Suprapubic skin (tissue), 4 donors: Measurements from ENCODE around the gene EME2.
"Not testable (repeated sequence)": the region's sequence is repeated elsewhere in the genome, so short reads cannot be mapped to it uniquely, and the experiment has no call there.

Experiments used
- EP300 ChIP-seq: sonication (generic); formaldehyde crosslinking; IDR thresholded peaks from one replicate; pipeline ENCODE4 v1.6.1; 2017; ENCODE audit warnings: antibody characterized with exemption
- POLR2A ChIP-seq, 2 donors: fragments of 450-650 bp; IDR thresholded peaks; one replicate each; pipeline ENCODE4 v1.6.1; 2017; ENCODE audit warnings: antibody characterized with exemption in 2 of 2, mild to moderate bottlenecking in 2 of 2, moderate library complexity in 2 of 2
- POLR2AphosphoS5 ChIP-seq, 3 donors: sonication (generic); formaldehyde crosslinking; IDR thresholded peaks; one replicate each; pipeline ENCODE4 v1.6.1; 2017; ENCODE audit warnings: antibody characterized with exemption in 3 of 3
- TF ChIP-seq, protein P1 (sequence below), 2 donors: fragments of 200-600 bp in 1 of 2; fragments of 450-650 bp in 1 of 2; sonication (generic) in 1 of 2; IDR thresholded peaks; one replicate each; pipeline ENCODE4 v1.5.1; 2016 to 2019; ENCODE audit warnings: antibody characterized with exemption in 2 of 2, mild to moderate bottlenecking in 1 of 2, moderate library complexity in 1 of 2

DNA sequence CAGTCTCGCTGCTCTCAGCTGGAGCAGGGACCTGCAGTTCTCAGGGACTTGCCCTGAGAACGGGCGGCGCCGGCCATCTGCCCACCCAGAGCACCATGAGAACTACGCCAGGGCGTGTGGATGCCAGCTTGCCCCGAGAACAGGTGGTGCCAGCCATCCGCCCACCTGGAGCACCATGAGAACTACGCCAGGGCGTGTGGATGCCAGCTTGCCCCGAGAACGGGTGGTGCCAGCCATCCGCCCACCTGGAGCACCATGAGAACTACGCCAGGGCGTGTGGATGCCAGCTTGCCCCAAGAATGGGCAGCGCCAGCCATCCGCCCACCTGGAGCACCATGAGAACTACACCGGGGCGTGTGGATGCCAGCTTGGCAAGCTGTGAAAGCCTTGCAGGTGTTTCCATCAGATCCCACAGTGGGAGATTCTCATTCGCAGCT lies 40.0 kb upstream of the EME2 start:
- TF ChIP-seq, protein P1, sequence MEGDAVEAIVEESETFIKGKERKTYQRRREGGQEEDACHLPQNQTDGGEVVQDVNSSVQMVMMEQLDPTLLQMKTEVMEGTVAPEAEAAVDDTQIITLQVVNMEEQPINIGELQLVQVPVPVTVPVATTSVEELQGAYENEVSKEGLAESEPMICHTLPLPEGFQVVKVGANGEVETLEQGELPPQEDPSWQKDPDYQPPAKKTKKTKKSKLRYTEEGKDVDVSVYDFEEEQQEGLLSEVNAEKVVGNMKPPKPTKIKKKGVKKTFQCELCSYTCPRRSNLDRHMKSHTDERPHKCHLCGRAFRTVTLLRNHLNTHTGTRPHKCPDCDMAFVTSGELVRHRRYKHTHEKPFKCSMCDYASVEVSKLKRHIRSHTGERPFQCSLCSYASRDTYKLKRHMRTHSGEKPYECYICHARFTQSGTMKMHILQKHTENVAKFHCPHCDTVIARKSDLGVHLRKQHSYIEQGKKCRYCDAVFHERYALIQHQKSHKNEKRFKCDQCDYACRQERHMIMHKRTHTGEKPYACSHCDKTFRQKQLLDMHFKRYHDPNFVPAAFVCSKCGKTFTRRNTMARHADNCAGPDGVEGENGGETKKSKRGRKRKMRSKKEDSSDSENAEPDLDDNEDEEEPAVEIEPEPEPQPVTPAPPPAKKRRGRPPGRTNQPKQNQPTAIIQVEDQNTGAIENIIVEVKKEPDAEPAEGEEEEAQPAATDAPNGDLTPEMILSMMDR (IDR thresholded peaks at IDR 0.05): not testable (repeated sequence)
- TF ChIP-seq EP300; POLR2AphosphoS5 (IDR thresholded peaks at IDR 0.05); POLR2A (IDR thresholded peaks at IDR 0.05): not testable (repeated sequence)
